B cell (primary cell): ENCODE data around the gene SLC26A3. TPM values are rescaled to one million over a fixed set of nuclear protein-coding genes. Genes with fewer than 3 reads are reported as not detected.

ENCODE experiments used
- ATAC-seq: fragments of 200-7000 bp; cut with Tn5 transposase; one replicate; pipeline ENCODE4 v1.10.0; 2021; ENCODE audit warnings: low read depth, mild to moderate bottlenecking, moderate number of reproducible peaks, moderate library complexity
- CTCF ChIA-PET: fragments of 350-600 bp; sonication (Branson Sonifier 250); formaldehyde crosslinking; loops from one replicate; lab custom pipeline; 2021; ENCODE audit warnings: antibody characterized with exemption, inconsistent platforms; lab: Charles Lee
- POLR2A ChIA-PET: fragments of 350-600 bp; sonication (Branson Sonifier 250); formaldehyde crosslinking; loops from one replicate; lab custom pipeline; 2021; ENCODE audit warnings: antibody characterized with exemption; lab: Charles Lee
- DNase-seq: peaks from one replicate; pipeline ENCODE4 v3.0.0; 2013
- H2AFZ ChIP-seq: 2 replicates; pipeline ENCODE4 v1.6.1; 2012; ENCODE audit warnings: mild to moderate bottlenecking, low read depth, low read length; ENCODE audit not compliant: insufficient read depth, poor library complexity, severe bottlenecking
- H3K27ac ChIP-seq, 2 donors: 1 replicate in 1 of 2; 2 replicates in 1 of 2; pipeline ENCODE4 v1.5.1; 2012 to 2013; ENCODE audit warnings: low read length in 2 of 2, mild to moderate bottlenecking in 2 of 2, moderate library complexity in 1 of 2
- H3K27me3 ChIP-seq, 4 experiments: fragments of 200-600 bp in 1 of 4; sonication (generic) in 1 of 4; replicated peaks in 1 of 4; 1 replicate in 2 of 4; 2 replicates in 2 of 4; pipeline versions ENCODE4 v1.6.1 to v1.7.0; 2013 to 2016; ENCODE audit warnings: low read length in 3 of 4, mild to moderate bottlenecking in 2 of 4, mixed read lengths in 1 of 4, moderate library complexity in 1 of 4; ENCODE audit not compliant: insufficient read depth in 4 of 4, control insufficient read depth in 3 of 4; ENCODE audit errors: control extremely low read depth in 1 of 4
- H3K36me3 ChIP-seq, 2 experiments: replicated peaks in 1 of 2; 1 replicate in 1 of 2; 2 replicates in 1 of 2; pipeline versions ENCODE4 v1.6.1 to v1.7.1; 2013; ENCODE audit warnings: low read length in 1 of 2; ENCODE audit not compliant: insufficient read depth in 2 of 2, control insufficient read depth in 1 of 2; ENCODE audit errors: control extremely low read depth in 1 of 2, extremely low read depth in 1 of 2
- H3K4me1 ChIP-seq, 2 donors: fragments of 200-600 bp in 1 of 2; sonication (generic) in 1 of 2; 1 replicate in 1 of 2; 2 replicates in 1 of 2; pipeline versions ENCODE4 v1.5.1 to v1.6.1; 2013 to 2017; ENCODE audit warnings: low read length in 2 of 2; ENCODE audit not compliant: control insufficient read depth in 2 of 2, insufficient read depth in 2 of 2
- H3K4me2 ChIP-seq: replicated peaks from 2 replicates; pipeline ENCODE3; 2012; ENCODE audit warnings: mild to moderate bottlenecking, low read depth, low read length; ENCODE audit not compliant: poor library complexity, severe bottlenecking
- H3K4me3 ChIP-seq, 5 experiments: fragments of 200-600 bp in 1 of 5; sonication (generic) in 1 of 5; 1 replicate in 3 of 5; 2 replicates in 2 of 5; pipeline versions ENCODE4 v1.5.1 to v1.7.0; 2011 to 2016; ENCODE audit warnings: low read length in 4 of 5, mild to moderate bottlenecking in 4 of 5, low read depth in 2 of 5, control low read depth in 1 of 5, moderate library complexity in 1 of 5; ENCODE audit not compliant: insufficient read depth in 1 of 5; ENCODE audit errors: control extremely low read depth in 1 of 5, extremely low read depth in 1 of 5
- H3K79me2 ChIP-seq: fragments of 200-600 bp; sonication (generic); one replicate; pipeline ENCODE4 v1.6.0; 2016; ENCODE audit warnings: low read length; ENCODE audit not compliant: control insufficient read depth, insufficient read depth
- H3K9ac ChIP-seq: fragments of 200-600 bp; sonication (generic); 2 replicates; pipeline ENCODE4 v1.6.1; 2017; ENCODE audit warnings: mild to moderate bottlenecking, low read length, moderate library complexity
- H3K9me3 ChIP-seq, 3 donors: one replicate each; pipeline versions ENCODE4 v1.6.1 to v1.7.1; 2013; ENCODE audit warnings: low read length in 2 of 3; ENCODE audit not compliant: control insufficient read depth in 2 of 3, insufficient read depth in 1 of 3; ENCODE audit errors: control extremely low read depth in 1 of 3
- H4K20me1 ChIP-seq: 2 replicates; pipeline ENCODE4 v1.6.0; 2012; ENCODE audit warnings: mild to moderate bottlenecking, low read length; ENCODE audit not compliant: insufficient read depth, control insufficient read depth, poor library complexity, severe bottlenecking
- H3K27ac Mint-ChIP-seq: one replicate; pipeline ENCODE4 v1.8.0; 2021; ENCODE audit warnings: mixed read lengths
- H3K27me3 Mint-ChIP-seq: one replicate; pipeline ENCODE4 v1.8.0; 2021; ENCODE audit warnings: mixed read lengths
- H3K4me1 Mint-ChIP-seq: one replicate; pipeline ENCODE4 v1.8.0; 2021; ENCODE audit warnings: mixed read lengths
- H3K4me3 Mint-ChIP-seq: one replicate; pipeline ENCODE4 v1.8.0; 2021; ENCODE audit warnings: mixed read lengths
- H3K9me3 Mint-ChIP-seq: one replicate; pipeline ENCODE4 v1.8.0; 2022; ENCODE audit warnings: mixed read lengths; ENCODE audit not compliant: insufficient read depth
- CTCF ChIP-seq: fragments of 200-600 bp; IDR thresholded peaks from one replicate; pipeline ENCODE4 v1.8.0; 2022; ENCODE audit warnings: antibody characterized with exemption, mild to moderate bottlenecking
- EZH2 ChIP-seq: IDR thresholded peaks from 2 replicates; pipeline ENCODE4 v1.6.1; 2012; ENCODE audit warnings: borderline replicate concordance, low read depth, mild to moderate bottlenecking, moderate library complexity, low read length; ENCODE audit not compliant: insufficient read depth, poor library complexity, severe bottlenecking
- WGBS: methylation state at CpG from one replicate; pipeline ENCODE4 v1.1.5; 2013; ENCODE audit warnings: missing lambda C conversion rate; ENCODE audit not compliant: insufficient coverage; 5-methylcytosine and 5-hydroxymethylcytosine counted together
- intact Hi-C: fragments of 100-400 bp; cut with micrococcal nuclease; formaldehyde crosslinking; loops from one replicate; pipeline ENCODE4 v1.10.0; 2022
- polyA plus RNA-seq: library from polyadenylated mRNA; depleted of rRNA; stranded (reverse); fragments of >200 nt; gene quantifications from 2 replicates; pipeline ENCODE4 v1.2.3, GENCODE V29; 2012
- total RNA-seq, 2 donors: library from RNA; stranded (reverse); fragments of 120-200 nt in 1 of 2; gene quantifications; 1 replicate in 1 of 2; 2 replicates in 1 of 2; pipeline versions ENCODE4 v1.2.3 to v1.2.4, GENCODE V29; 2013 to 2022

The SLC26A3 gene
- total and polyA plus RNA-seq, 2 donors (not counting 1 experiment from before 2014, with no cell fraction given), result not detected

- no peaks in the 10 kb centered on the region for H3K36me3 ChIP-seq
- H3K27ac Mint-ChIP-seq, result no peak overlapping the region
- no peaks in the 10 kb centered on the region for H3K9me3 Mint-ChIP-seq
- ChIA-PET CTCF (no interaction called here), POLR2A (no interaction called here)
- no peaks in the 10 kb centered on the region for H4K20me1 ChIP-seq
- no peak overlapping the region for H3K4me2 ChIP-seq
- H3K9ac ChIP-seq, result no peak overlapping the region
- no peak for TF ChIP-seq CTCF
- TF ChIP-seq EZH2, result no peak
- H3K9me3 ChIP-seq, result no peaks in the 10 kb centered on the region
- peaks cover 9% of the 10 kb centered on the region for H3K27me3 Mint-ChIP-seq
- no peaks in the 10 kb centered on the region for H3K4me1 Mint-ChIP-seq
- DNase-seq (no peak), ATAC-seq (no peak)
- H3K4me3 ChIP-seq, result no peak overlapping the region
- H3K4me3 Mint-ChIP-seq, result no peak overlapping the region
- H3K4me1 ChIP-seq, result no peaks in the 10 kb centered on the region
- H3K79me2 ChIP-seq, result no peaks in the 10 kb centered on the region
- intact Hi-C loops, result no loop called here
- no peaks in the 10 kb centered on the region for H3K27me3 ChIP-seq
- 59% methylated on average over 2 of the region's 3 CpGs for WGBS
- H3K27ac ChIP-seq, result no peak overlapping the region
- no peak overlapping the region for H2AFZ ChIP-seq
Observed at GRCh38 chr7:107813524-107813923, 10.5 kb upstream of the SLC26A3 start.

- intact Hi-C loops, result no loop called here
- TF ChIP-seq EZH2 (no peak), CTCF (no peak)
- DNase-seq, result no peak
- H3K4me1 ChIP-seq, result no peaks in the 10 kb centered on the region
- Mint-ChIP-seq H3K9me3 (no peaks in the 10 kb centered on the region), H3K4me1 (no peaks in the 10 kb centered on the region), H3K27me3 (peaks cover 7% of the 10 kb centered on the region), H3K27ac (no peak overlapping the region), H3K4me3 (no peak overlapping the region)
- no peaks in the 10 kb centered on the region for H3K9me3 ChIP-seq
- H3K27ac ChIP-seq, result no peak overlapping the region
- H4K20me1 ChIP-seq, result no peaks in the 10 kb centered on the region
- WGBS, result 94% methylated on average over 3 of the region's 5 CpGs
- H3K79me2 ChIP-seq, result no peaks in the 10 kb centered on the region
- H3K36me3 ChIP-seq, result no peaks in the 10 kb centered on the region
- H3K9ac ChIP-seq, result no peak overlapping the region
- H2AFZ ChIP-seq, result no peak overlapping the region
- no peak overlapping the region for H3K4me3 ChIP-seq
- no peak overlapping the region for H3K4me2 ChIP-seq
- CTCF ChIA-PET, result no interaction called here
- H3K27me3 ChIP-seq, result no peaks in the 10 kb centered on the region
- POLR2A ChIA-PET, result no interaction called here
- no peak for ATAC-seq
Observed at GRCh38 chr7:107811934-107812333, 8.9 kb upstream of the SLC26A3 start.
